ENCODE data around the gene DNAH10.
"Not testable (repeated sequence)": the region's sequence is repeated elsewhere in the genome, so short reads cannot be mapped to it uniquely, and the experiment has no call there.

DNA sequence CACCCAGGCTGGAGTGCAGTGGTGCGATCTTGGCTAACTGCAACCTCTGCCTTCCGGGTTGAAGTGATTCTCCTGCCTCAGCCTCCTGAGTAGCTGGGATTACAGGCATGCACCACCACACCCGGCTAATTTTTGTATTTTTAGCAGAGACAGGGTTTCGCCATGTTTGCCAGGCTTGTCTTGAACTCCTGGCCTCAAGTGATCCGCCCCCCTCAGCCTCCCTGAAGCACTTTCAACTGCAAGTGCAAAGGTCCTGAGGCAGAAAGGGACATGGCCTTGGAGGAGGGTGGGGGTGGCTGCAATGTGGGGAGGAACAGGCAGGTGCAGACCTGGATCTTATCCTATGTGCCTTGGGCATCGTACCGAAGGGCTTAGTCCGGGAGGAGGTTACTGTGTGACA, 27.3 kb downstream of the DNAH10 start:
- TF ChIP-seq, protein P1, sequence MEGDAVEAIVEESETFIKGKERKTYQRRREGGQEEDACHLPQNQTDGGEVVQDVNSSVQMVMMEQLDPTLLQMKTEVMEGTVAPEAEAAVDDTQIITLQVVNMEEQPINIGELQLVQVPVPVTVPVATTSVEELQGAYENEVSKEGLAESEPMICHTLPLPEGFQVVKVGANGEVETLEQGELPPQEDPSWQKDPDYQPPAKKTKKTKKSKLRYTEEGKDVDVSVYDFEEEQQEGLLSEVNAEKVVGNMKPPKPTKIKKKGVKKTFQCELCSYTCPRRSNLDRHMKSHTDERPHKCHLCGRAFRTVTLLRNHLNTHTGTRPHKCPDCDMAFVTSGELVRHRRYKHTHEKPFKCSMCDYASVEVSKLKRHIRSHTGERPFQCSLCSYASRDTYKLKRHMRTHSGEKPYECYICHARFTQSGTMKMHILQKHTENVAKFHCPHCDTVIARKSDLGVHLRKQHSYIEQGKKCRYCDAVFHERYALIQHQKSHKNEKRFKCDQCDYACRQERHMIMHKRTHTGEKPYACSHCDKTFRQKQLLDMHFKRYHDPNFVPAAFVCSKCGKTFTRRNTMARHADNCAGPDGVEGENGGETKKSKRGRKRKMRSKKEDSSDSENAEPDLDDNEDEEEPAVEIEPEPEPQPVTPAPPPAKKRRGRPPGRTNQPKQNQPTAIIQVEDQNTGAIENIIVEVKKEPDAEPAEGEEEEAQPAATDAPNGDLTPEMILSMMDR (IDR thresholded peaks at IDR 0.05) = not testable (repeated sequence)
- not testable (repeated sequence) for TF ChIP-seq POLR2A (IDR thresholded peaks at IDR 0.05)
